NK-92 (cell line): Measurements from ENCODE around the gene ELOB.

Experiments used
- DNase-seq: peaks from one replicate; lab custom pipeline; 2025; ENCODE audit not compliant: unreplicated experiment; lab: John Stamatoyannopoulos, UW

ELOB gene

GRCh38 chr16:2769675-2770056, 7.4 kb downstream of the ELOB start:
- DNase-seq, result no peak

GRCh38 chr16:2769100-2769529, 8.0 kb downstream of the ELOB start:
- DNase-seq, result no peak

DNA sequence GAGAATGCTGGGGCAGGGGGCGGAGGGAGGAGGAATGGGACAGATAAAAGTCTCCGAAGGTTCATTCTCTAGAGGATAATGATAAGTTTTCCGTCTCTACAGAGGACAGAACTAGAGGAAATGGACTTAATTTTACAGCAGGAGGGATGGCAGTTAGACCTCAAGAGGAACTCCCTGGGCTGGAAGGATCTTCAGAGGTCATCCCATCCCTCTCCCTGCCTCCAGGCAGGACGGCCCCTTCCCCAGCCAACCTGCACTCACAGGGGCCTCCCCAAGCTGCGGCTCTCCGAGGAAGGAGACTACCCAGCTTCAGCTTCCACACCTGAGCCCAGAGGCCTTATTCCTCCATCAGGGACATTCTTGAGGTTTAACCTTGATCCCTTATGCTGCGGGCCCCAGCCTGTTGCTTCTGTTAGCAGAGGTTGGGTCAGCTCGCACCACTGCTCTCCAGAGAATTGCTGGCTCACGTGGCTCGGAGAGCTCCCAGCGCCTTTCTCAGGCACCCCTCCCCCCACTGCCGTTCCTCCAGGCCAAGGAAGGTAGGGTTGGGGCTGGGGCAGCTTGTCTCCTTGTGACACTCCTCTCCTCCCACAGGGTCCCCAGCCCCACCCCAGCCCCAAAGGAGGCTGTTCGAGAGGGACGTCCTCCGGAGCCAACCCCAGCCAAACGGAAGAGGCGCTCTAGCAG, 8.5 kb downstream of the ELOB start:
- no peak for DNase-seq

- DNase-seq, result no peak
These were observed 9.2 kb downstream of the ELOB start for GRCh38 chr16:2767891-2768290.

DNA sequence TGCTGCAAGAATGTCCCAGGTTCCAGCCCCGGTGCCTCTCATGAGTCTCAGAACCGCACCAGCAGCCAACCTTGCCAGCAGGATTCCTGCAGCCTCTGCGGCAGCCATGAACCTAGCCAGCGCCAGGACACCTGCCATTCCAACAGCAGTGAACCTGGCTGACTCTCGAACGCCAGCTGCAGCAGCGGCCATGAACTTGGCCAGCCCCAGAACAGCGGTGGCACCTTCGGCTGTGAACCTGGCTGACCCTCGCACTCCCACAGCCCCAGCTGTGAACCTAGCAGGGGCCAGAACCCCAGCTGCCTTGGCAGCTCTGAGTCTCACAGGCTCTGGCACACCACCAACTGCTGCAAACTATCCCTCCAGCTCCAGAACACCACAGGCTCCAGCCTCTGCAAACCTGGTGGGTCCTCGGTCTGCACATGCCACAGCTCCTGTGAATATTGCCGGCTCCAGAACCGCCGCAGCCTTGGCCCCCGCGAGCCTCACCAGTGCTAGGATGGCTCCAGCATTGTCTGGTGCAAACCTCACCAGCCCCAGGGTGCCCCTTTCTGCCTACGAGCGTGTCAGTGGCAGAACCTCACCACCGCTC, 9.8 kb downstream of the ELOB start:
- DNase-seq, result no peak

DNA sequence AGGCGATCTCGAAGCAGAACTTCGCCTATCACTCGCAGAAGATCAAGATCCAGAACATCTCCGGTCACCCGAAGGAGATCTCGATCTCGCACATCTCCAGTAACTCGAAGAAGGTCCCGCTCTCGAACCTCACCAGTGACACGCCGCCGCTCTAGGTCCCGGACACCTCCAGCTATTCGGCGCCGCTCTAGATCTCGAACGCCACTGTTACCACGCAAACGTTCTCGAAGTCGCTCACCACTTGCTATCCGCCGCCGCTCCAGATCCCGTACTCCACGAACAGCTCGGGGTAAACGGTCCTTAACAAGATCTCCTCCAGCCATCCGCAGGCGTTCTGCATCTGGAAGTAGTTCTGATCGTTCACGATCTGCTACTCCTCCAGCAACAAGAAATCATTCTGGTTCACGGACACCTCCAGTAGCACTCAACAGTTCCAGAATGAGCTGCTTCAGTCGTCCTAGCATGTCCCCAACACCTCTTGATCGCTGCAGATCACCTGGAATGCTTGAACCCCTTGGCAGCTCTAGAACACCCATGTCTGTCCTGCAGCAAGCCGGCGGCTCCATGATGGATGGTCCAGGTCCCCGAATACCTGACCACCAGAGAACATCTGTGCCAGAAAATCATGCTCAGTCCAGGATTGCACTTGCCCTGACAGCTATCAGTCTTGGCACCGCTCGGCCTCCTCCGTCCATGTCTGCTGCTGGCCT, 10.5 kb downstream of the ELOB start:
- no peak for DNase-seq

- DNase-seq, result no peak
These were observed 11.3 kb downstream of the ELOB start for GRCh38 chr16:2765462-2766404.

DNA sequence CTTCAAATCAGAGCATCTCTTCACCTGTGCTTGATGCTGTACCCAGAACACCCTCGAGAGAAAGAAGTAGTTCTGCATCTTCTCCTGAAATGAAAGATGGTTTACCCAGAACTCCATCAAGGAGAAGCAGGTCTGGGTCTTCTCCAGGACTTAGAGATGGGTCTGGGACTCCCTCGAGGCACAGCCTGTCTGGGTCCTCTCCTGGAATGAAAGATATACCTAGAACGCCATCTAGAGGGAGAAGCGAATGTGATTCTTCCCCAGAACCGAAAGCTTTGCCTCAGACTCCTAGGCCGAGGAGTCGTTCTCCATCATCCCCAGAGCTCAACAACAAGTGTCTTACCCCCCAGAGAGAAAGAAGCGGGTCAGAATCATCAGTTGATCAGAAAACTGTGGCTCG, 12.4 kb downstream of the ELOB start:
- DNase-seq, result no peak

DNA sequence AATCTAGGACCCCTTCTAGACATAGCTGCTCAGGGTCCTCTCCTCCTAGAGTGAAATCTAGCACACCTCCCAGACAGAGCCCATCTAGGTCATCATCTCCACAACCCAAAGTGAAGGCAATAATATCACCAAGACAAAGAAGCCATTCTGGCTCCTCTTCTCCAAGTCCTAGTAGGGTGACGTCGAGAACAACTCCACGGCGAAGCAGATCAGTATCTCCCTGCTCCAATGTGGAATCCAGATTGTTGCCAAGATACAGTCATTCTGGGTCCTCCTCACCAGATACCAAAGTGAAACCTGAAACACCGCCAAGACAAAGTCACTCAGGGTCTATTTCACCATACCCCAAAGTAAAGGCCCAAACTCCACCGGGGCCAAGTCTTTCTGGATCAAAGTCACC, 13.9 kb downstream of the ELOB start:
- no peak for DNase-seq

DNA sequence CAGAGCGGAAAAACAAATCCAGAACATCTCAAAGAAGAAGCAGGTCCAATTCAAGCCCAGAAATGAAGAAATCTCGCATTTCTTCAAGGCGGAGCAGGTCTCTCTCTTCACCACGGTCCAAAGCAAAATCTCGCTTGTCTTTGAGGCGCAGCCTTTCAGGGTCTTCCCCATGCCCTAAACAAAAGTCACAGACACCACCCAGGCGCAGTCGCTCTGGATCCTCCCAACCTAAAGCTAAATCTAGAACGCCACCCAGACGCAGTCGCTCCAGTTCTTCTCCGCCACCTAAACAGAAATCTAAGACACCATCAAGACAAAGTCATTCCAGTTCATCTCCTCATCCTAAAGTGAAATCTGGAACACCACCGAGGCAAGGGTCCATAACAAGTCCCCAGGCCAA, 14.4 kb downstream of the ELOB start:
- no peak for DNase-seq

DNA sequence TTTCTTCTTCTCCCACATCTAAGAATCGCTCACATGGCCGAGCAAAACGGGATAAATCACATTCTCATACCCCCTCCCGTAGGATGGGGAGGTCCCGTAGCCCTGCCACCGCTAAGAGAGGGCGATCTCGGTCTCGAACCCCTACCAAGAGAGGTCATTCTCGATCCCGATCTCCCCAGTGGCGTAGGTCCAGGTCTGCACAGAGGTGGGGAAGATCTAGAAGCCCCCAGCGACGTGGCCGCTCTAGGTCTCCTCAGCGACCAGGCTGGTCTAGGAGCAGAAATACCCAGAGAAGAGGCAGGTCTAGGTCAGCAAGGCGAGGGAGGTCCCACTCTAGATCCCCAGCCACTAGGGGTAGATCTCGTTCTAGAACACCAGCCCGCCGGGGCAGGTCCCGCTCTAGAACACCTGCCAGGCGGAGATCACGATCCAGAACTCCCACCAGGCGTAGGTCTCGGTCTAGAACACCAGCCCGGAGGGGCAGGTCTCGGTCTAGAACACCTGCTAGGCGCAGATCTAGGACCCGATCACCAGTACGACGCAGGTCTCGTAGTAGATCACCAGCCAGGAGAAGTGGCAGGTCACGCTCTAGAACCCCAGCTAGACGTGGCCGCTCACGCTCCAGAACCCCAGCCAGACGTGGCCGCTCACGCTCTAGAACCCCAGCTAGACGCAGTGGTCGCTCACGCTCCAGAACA, 15.0 kb downstream of the ELOB start:
- no peak for DNase-seq

GRCh38 chr16:2761472-2761871, 15.6 kb downstream of the ELOB start:
- no peak for DNase-seq

GRCh38 chr16:2757344-2757743, 19.7 kb downstream of the ELOB start:
- no peak for DNase-seq

GRCh38 chr16:2756288-2757015, 20.6 kb downstream of the ELOB start:
- no peak for DNase-seq

GRCh38 chr16:2755158-2755557, 21.9 kb downstream of the ELOB start:
- DNase-seq, result no peak

DNA sequence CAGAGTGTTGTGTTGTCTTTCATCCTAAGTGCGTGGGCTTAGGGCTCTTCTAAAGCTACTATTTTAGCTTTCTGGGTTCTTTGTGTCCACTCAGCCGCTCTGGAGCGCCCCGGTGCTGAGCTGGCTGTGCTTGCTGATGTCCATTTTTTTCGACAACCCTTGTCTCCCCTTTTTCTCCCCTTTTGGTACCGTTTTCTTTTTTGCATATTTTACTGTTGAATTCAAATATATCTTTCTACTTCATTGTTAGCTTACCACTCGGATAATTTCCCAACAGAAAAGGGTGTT, 23.4 kb downstream of the ELOB start:
- no peak for DNase-seq

GRCh38 chr16:2752850-2753732, 24.0 kb downstream of the ELOB start:
- no peak for DNase-seq

GRCh38 chr16:2752035-2752849, 24.8 kb downstream of the ELOB start, which contains the start of gene SRRM2:
Gene SRRM2 (plus strand): TSS chr16:2752638. CDS start chr16:2756365, 3,727 bp downstream.
- peak; percentile 68 for DNase-seq
